Lung (tissue), 12 donors: ENCODE data around the gene RAD18. TPM values are rescaled to one million over a fixed set of nuclear protein-coding genes. Genes with fewer than 3 reads are reported as not detected.

Experiments
- ATAC-seq: fragments of 200-7000 bp; cut with Tn5 transposase; one replicate; pipeline ENCODE4 v1.9.1; 2020; ENCODE audit warnings: moderate number of reproducible peaks; ENCODE audit not compliant: insufficient read depth, low FRiP score
- DNase-seq, 3 donors: peaks; one replicate each; pipeline ENCODE4 v3.0.0-alpha.2; 2013 to 2017
- H3K27ac ChIP-seq, 2 donors: one replicate each; pipeline ENCODE4 v1.5.1; 2013; ENCODE audit warnings: mild to moderate bottlenecking in 2 of 2, moderate library complexity in 2 of 2, control low read depth in 1 of 2, inconsistent platforms in 1 of 2, low read depth in 1 of 2, low read length in 1 of 2
- H3K27me3 ChIP-seq, 3 donors: one replicate each; pipeline ENCODE4 v1.5.1; 2013; ENCODE audit warnings: low read length in 2 of 3; ENCODE audit not compliant: control insufficient read depth in 3 of 3, insufficient read depth in 3 of 3
- H3K36me3 ChIP-seq, 4 donors: one replicate each; pipeline ENCODE4 v1.5.1; 2013; ENCODE audit warnings: low read length in 4 of 4, mild to moderate bottlenecking in 1 of 4, moderate library complexity in 1 of 4; ENCODE audit not compliant: control insufficient read depth in 4 of 4, insufficient read depth in 4 of 4
- H3K4me1 ChIP-seq, 5 donors: one replicate each; pipeline ENCODE4 v1.5.1; 2013; ENCODE audit warnings: low read length in 5 of 5, mild to moderate bottlenecking in 2 of 5, moderate library complexity in 1 of 5; ENCODE audit not compliant: control insufficient read depth in 5 of 5, insufficient read depth in 5 of 5
- H3K4me3 ChIP-seq: one replicate; pipeline ENCODE4 v1.5.1; 2013; ENCODE audit warnings: mild to moderate bottlenecking, control low read depth, moderate library complexity
- H3K9ac ChIP-seq, 2 donors: one replicate each; pipeline ENCODE4 v1.5.1; 2013; ENCODE audit warnings: low read length in 2 of 2, control low read depth in 1 of 2; ENCODE audit not compliant: insufficient read depth in 1 of 2
- H3K9me3 ChIP-seq, 4 donors: one replicate each; pipeline ENCODE4 v1.5.1; 2013; ENCODE audit warnings: low read length in 3 of 4, mild to moderate bottlenecking in 1 of 4, moderate library complexity in 1 of 4; ENCODE audit not compliant: control insufficient read depth in 4 of 4, insufficient read depth in 3 of 4
- WGBS, 2 donors: extraction: QIAGEN DNeasy Blood & Tissue Kit; methylation state at CpG; one replicate each; pipeline ENCODE4 v1.1.7; 2013; 5-methylcytosine and 5-hydroxymethylcytosine counted together
- polyA plus RNA-seq, 2 donors: library from polyadenylated mRNA; stranded (reverse); fragments of 200-250 nt; gene quantifications; one replicate each; pipeline ENCODE4 v1.2.1, GENCODE V29; 2013
- total RNA-seq, 2 donors: library from RNA; depleted of rRNA in 1 of 2; stranded (reverse); fragments of >200 nt in 1 of 2; gene quantifications; one replicate each; pipeline ENCODE4 v1.2.1, GENCODE V29; 2014 to 2021
- TF ChIP-seq, protein P1 (sequence below): IDR thresholded peaks from 2 replicates; pipeline ENCODE4 v1.5.1; 2012; ENCODE audit warnings: mild to moderate bottlenecking; ENCODE audit errors: control extremely low read depth, extremely low read depth
- donor health status: control.
- donor health status: control.
- donor health status: Bipolar disorder and iron deficiency.
- donor health status: healthy.
- donor health status: DM: yes; HTN: yes; CAD: no.

Gene RAD18
- total and polyA plus RNA-seq, 4 donors: 2.1 to 23.6 (median 6.3) TPM

DNA sequence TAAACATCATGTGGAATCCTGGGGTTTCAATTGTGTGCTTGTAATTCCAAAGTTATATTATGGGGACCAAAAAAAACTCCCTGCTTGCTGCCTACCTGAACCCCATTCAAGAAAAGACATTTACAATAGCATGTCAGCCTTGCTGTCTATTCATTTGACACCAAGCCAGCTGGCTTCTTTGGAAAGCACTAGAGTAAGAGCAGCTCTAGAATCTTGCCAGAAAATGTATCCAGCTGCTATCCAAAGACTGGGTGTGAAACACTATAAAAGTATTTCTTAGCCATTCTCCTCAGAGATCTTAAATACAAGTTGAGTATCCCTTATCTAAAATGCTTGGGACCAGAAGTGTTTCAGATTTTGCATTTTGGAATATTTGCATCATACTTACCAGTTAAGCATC lies 87.4 kb downstream of the RAD18 start:
- Histone ChIP-seq H3K27me3 (no peaks in the 10 kb centered on the region), H3K9ac (no peak overlapping the region), H3K36me3 (peaks cover 2 to 4% (median 4%) of the 10 kb centered on the region in 4 donors), H3K27ac (no peak overlapping the region), H3K4me1 (peaks cover 0 to 4% (median 0%) of the 10 kb centered on the region in 5 donors), H3K4me3 (no peak overlapping the region), H3K9me3 (no peaks in the 10 kb centered on the region)
- ATAC-seq (no peak), DNase-seq (peak; percentile 27 to 89 (median 81))
- TF ChIP-seq, protein P1, sequence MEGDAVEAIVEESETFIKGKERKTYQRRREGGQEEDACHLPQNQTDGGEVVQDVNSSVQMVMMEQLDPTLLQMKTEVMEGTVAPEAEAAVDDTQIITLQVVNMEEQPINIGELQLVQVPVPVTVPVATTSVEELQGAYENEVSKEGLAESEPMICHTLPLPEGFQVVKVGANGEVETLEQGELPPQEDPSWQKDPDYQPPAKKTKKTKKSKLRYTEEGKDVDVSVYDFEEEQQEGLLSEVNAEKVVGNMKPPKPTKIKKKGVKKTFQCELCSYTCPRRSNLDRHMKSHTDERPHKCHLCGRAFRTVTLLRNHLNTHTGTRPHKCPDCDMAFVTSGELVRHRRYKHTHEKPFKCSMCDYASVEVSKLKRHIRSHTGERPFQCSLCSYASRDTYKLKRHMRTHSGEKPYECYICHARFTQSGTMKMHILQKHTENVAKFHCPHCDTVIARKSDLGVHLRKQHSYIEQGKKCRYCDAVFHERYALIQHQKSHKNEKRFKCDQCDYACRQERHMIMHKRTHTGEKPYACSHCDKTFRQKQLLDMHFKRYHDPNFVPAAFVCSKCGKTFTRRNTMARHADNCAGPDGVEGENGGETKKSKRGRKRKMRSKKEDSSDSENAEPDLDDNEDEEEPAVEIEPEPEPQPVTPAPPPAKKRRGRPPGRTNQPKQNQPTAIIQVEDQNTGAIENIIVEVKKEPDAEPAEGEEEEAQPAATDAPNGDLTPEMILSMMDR: no peak

DNA sequence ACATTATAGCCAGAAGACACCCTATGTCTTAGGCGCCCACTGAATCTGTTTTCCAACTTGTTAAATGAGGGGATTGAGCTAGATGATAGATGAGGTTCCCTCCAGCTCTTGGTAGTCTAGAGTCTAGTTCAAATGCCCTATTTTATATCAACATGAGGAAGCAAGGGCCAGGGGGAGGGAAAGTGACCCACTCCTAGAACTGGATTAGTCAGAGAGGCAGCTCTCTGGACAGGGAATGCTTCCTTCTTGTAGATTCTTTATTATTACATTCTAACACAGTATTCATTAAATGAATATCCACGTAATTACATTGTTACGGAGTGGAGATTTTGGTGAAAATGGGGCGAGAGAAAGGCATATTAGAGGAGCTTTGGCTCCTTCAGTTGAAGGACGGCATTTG lies 89.5 kb downstream of the RAD18 start:
- no peaks in the 10 kb centered on the region for H3K27me3 ChIP-seq
- no peaks in the 10 kb centered on the region for H3K9me3 ChIP-seq
- no peak for ATAC-seq
- DNase-seq: no peak
- TF ChIP-seq, protein P1: no peak
- H3K27ac ChIP-seq: no peak overlapping the region
- peaks cover 0 to 4% (median 0%) of the 10 kb centered on the region in 5 donors for H3K4me1 ChIP-seq
- peaks cover 0 to 4% (median 2%) of the 10 kb centered on the region in 4 donors for H3K36me3 ChIP-seq
- no peak overlapping the region for H3K4me3 ChIP-seq
- no peak overlapping the region for H3K9ac ChIP-seq
- WGBS, 2 donors: 97 to 99% methylated on average over 5 of the region's 5 CpGs

DNA sequence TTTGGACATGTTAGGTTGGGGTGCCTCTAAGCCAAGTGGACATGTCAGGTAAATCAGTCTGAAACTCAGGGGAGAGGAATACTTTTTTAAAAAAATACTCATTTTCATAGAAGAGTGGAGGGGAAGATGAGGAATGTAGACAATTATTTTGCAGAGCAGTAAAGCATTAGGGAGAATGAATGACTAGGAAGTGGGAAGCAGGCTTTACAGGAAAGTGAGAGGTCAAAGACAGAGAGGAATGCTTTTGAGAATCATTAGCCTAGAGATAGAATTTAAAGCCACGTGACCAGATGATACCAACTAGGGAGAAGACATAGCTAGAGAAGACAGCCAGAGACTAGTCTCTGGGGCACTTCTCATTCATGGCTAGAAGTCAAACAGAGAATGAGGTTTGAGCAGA lies 91.0 kb downstream of the RAD18 start:
- Histone ChIP-seq H3K4me1 (peaks cover 0 to 4% (median 0%) of the 10 kb centered on the region in 5 donors), H3K27me3 (no peaks in the 10 kb centered on the region), H3K36me3 (peaks cover 0 to 4% (median 1%) of the 10 kb centered on the region in 4 donors), H3K27ac (no peak overlapping the region), H3K4me3 (no peak overlapping the region), H3K9me3 (no peaks in the 10 kb centered on the region), H3K9ac (no peak overlapping the region)
- no peak for DNase-seq
- no peak for ATAC-seq
- WGBS, 2 donors: 91% methylated on average over 1 of the region's 1 CpG
- TF ChIP-seq, protein P1: no peak

DNA sequence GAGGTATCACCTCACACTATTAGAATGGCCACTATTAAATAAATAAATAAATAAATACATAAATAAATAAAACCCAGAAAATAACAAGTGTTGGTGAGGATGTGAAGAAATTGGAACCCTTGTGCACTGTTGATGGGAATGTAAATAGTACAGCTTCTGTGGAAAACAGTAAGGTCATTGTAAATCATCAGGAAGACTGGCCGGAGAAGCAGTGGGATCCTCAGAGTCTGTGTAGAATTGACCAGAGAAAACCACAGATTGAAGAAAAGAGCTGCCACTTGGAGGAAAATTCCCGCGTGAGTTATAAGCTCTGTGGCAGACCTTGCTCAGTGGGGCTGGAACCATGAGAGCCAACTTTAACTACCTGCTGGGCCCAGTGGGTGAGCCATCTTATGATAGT lies 92.0 kb downstream of the RAD18 start:
- Histone ChIP-seq H3K9me3 (no peaks in the 10 kb centered on the region), H3K27me3 (no peaks in the 10 kb centered on the region), H3K4me3 (no peak overlapping the region), H3K9ac (no peak overlapping the region), H3K4me1 (peaks cover 0 to 4% (median 0%) of the 10 kb centered on the region in 5 donors), H3K36me3 (no peaks in the 10 kb centered on the region), H3K27ac (no peak overlapping the region)
- TF ChIP-seq, protein P1: no peak
- ATAC-seq (no peak), DNase-seq (no peak)
- WGBS, 2 donors: 96 to 98% methylated on average over 3 of the region's 3 CpGs
